ENCODE measurements around the gene MAST2. TPM values are rescaled to one million over a fixed set of nuclear protein-coding genes. Genes with fewer than 3 reads are reported as not detected.

Gene MAST2
- total RNA-seq, 1 donor from 2014 or later = 22.0 TPM

- Histone ChIP-seq H3K4me3 (peak overlapping the region; percentile 5), H3K27me3 (no peaks in the 10 kb centered on the region), H3K36me3 (no peaks in the 10 kb centered on the region), H3K27ac (peak overlapping the region; percentile 26), H3K9me3 (no peaks in the 10 kb centered on the region), H3K4me1 (peaks cover 5% of the 10 kb centered on the region)
- TF ChIP-seq CTCF (IDR thresholded peaks at IDR 0.05) = no peak
- ATAC-seq (peak; percentile 64), DNase-seq (no peak)
- intact Hi-C loops (cut with DNase I) = no loop called here
Measured at GRCh38 chr1:45892068-45892785, 88.8 kb downstream of the MAST2 start.

GRCh38 chr1:45894331-45894730 is 90.9 kb downstream of the MAST2 start:
- intact Hi-C loops (cut with DNase I) = no loop called here
- no peaks in the 10 kb centered on the region for H3K9me3 ChIP-seq
- no peaks in the 10 kb centered on the region for H3K36me3 ChIP-seq
- ATAC-seq (no peak), DNase-seq (no peak)
- no peak overlapping the region for H3K27ac ChIP-seq
- no peak overlapping the region for H3K4me3 ChIP-seq
- no peak for TF ChIP-seq CTCF (IDR thresholded peaks at IDR 0.05)
- H3K4me1 ChIP-seq = peaks cover 5% of the 10 kb centered on the region
- H3K27me3 ChIP-seq = no peaks in the 10 kb centered on the region

- intact Hi-C loops (cut with DNase I) = no loop called here
- Histone ChIP-seq H3K36me3 (no peaks in the 10 kb centered on the region), H3K9me3 (no peaks in the 10 kb centered on the region), H3K27ac (no peak overlapping the region), H3K4me3 (no peak overlapping the region), H3K27me3 (no peaks in the 10 kb centered on the region), H3K4me1 (peaks cover 5% of the 10 kb centered on the region)
- ATAC-seq (no peak), DNase-seq (no peak)
- no peak for TF ChIP-seq CTCF (IDR thresholded peaks at IDR 0.05)
Measured at GRCh38 chr1:45894921-45895320, 91.5 kb downstream of the MAST2 start.

GRCh38 chr1:45895406-45895805 is 92.0 kb downstream of the MAST2 start:
- no peaks in the 10 kb centered on the region for H3K27me3 ChIP-seq
- intact Hi-C loops (cut with DNase I) = no loop called here
- ATAC-seq (no peak), DNase-seq (no peak)
- H3K4me3 ChIP-seq = no peak overlapping the region
- H3K4me1 ChIP-seq = peaks cover 5% of the 10 kb centered on the region
- H3K36me3 ChIP-seq = no peaks in the 10 kb centered on the region
- H3K9me3 ChIP-seq = no peaks in the 10 kb centered on the region
- no peak overlapping the region for H3K27ac ChIP-seq
- TF ChIP-seq CTCF (IDR thresholded peaks at IDR 0.05) = no peak

GRCh38 chr1:45906883-45907282 is 103.5 kb downstream of the MAST2 start:
- TF ChIP-seq CTCF (IDR thresholded peaks at IDR 0.05) = no peak
- Histone ChIP-seq H3K27ac (no peak overlapping the region), H3K36me3 (no peaks in the 10 kb centered on the region), H3K4me3 (no peak overlapping the region), H3K4me1 (no peaks in the 10 kb centered on the region), H3K27me3 (no peaks in the 10 kb centered on the region), H3K9me3 (no peaks in the 10 kb centered on the region)
- ATAC-seq = no peak
- no peak for DNase-seq
- intact Hi-C loops (cut with DNase I) = no loop called here
